Astrocyte (in vitro differentiated cells and primary cell): ENCODE results near the gene RPL7A. TPM values are rescaled to one million over a fixed set of nuclear protein-coding genes. Genes with fewer than 3 reads are reported as not detected.

Experiments used
- DNase-seq: peaks from one replicate; pipeline ENCODE4 v3.0.0-alpha.2; 2010; ENCODE audit warnings: low read depth
- FAIRE-seq: peaks from 2 replicates; lab custom pipeline; 2011; peaks lifted over from hg19 to GRCh38; lab: Jason Lieb, UNC
- H2AFZ ChIP-seq: 2 replicates; pipeline ENCODE4 v1.6.0; 2012; ENCODE audit warnings: low read depth, low read length, inconsistent platforms
- H3K27ac ChIP-seq: 2 replicates; pipeline ENCODE4 v1.5.1; 2011; ENCODE audit warnings: low read depth, low read length, inconsistent platforms
- H3K27me3 ChIP-seq: 2 replicates; pipeline ENCODE4 v1.6.0; 2011; ENCODE audit warnings: low read length, inconsistent platforms; ENCODE audit not compliant: insufficient read depth
- H3K36me3 ChIP-seq: 2 replicates; pipeline ENCODE4 v1.5.1; 2011; ENCODE audit warnings: low read length, inconsistent platforms; ENCODE audit not compliant: insufficient read depth
- H3K4me1 ChIP-seq: 2 replicates; pipeline ENCODE4 v1.5.1; 2011; ENCODE audit warnings: low read length, inconsistent platforms; ENCODE audit not compliant: insufficient read depth
- H3K4me2 ChIP-seq: 2 replicates; pipeline ENCODE4 v1.6.0; 2012; ENCODE audit warnings: low read length, inconsistent platforms
- H3K4me3 ChIP-seq: 2 replicates; pipeline ENCODE4 v1.5.1; 2011; ENCODE audit warnings: low read depth, mild to moderate bottlenecking, low read length, inconsistent platforms; ENCODE audit not compliant: insufficient read depth
- H3K79me2 ChIP-seq: 2 replicates; pipeline ENCODE4 v1.6.0; 2012; ENCODE audit warnings: mild to moderate bottlenecking, low read length, inconsistent platforms; ENCODE audit not compliant: insufficient read depth
- H3K9ac ChIP-seq: 2 replicates; pipeline ENCODE4 v1.6.0; 2012; ENCODE audit warnings: mild to moderate bottlenecking, low read length, inconsistent platforms
- H3K9me3 ChIP-seq: 2 replicates; pipeline ENCODE4 v1.5.1; 2012; ENCODE audit warnings: low read depth, mild to moderate bottlenecking, low read length, inconsistent platforms; ENCODE audit not compliant: insufficient read depth
- H4K20me1 ChIP-seq: 2 replicates; pipeline ENCODE4 v1.6.0; 2012; ENCODE audit warnings: low read length, inconsistent platforms; ENCODE audit not compliant: insufficient read depth
- H3K27ac Mint-ChIP-seq: one replicate; pipeline ENCODE4 v1.8.0; 2021; ENCODE audit warnings: mild to moderate bottlenecking, mixed read lengths; ENCODE audit not compliant: unreplicated experiment
- H3K27me3 Mint-ChIP-seq: one replicate; pipeline ENCODE4 v1.8.0; 2021; ENCODE audit warnings: low read depth, mixed read lengths; ENCODE audit not compliant: unreplicated experiment
- H3K36me3 Mint-ChIP-seq: one replicate; pipeline ENCODE4 v1.8.0; 2021; ENCODE audit warnings: low read depth, mixed read lengths; ENCODE audit not compliant: unreplicated experiment
- H3K4me1 Mint-ChIP-seq: one replicate; pipeline ENCODE4 v1.8.0; 2021; ENCODE audit warnings: low read depth, mixed read lengths; ENCODE audit not compliant: unreplicated experiment
- H3K4me3 Mint-ChIP-seq: one replicate; pipeline ENCODE4 v1.8.0; 2021; ENCODE audit warnings: mild to moderate bottlenecking, moderate library complexity, mixed read lengths; ENCODE audit not compliant: unreplicated experiment
- H3K9me3 Mint-ChIP-seq: one replicate; pipeline ENCODE4 v1.8.0; 2021; ENCODE audit warnings: mild to moderate bottlenecking, mixed read lengths; ENCODE audit not compliant: unreplicated experiment
- CTCF ChIP-seq: IDR thresholded peaks from 2 replicates; pipeline ENCODE4 v1.5.1; 2011; ENCODE audit warnings: low read depth, mild to moderate bottlenecking, inconsistent platforms, low read length, moderate library complexity; ENCODE audit not compliant: insufficient read depth
- EZH2 ChIP-seq: IDR thresholded peaks from 2 replicates; pipeline ENCODE4 v1.6.1; 2012; ENCODE audit warnings: mild to moderate bottlenecking, low read length, inconsistent platforms; ENCODE audit not compliant: insufficient read depth
- total RNA-seq: library from RNA; stranded (reverse); gene quantifications from 2 replicates; pipeline ENCODE4 v1.2.1, GENCODE V29; 2021

RPL7A gene
- total RNA-seq, 1 donor from 2014 or later, result 1,364 TPM

GRCh38 chr9:133382507-133383141, 34.6 kb downstream of the RPL7A start:
- H3K27me3 Mint-ChIP-seq, result peaks cover 8% of the 10 kb centered on the region
- H3K9me3 Mint-ChIP-seq, result peaks cover 1% of the 10 kb centered on the region
- TF ChIP-seq EZH2, result no peak
- TF ChIP-seq CTCF, result no peak

DNA sequence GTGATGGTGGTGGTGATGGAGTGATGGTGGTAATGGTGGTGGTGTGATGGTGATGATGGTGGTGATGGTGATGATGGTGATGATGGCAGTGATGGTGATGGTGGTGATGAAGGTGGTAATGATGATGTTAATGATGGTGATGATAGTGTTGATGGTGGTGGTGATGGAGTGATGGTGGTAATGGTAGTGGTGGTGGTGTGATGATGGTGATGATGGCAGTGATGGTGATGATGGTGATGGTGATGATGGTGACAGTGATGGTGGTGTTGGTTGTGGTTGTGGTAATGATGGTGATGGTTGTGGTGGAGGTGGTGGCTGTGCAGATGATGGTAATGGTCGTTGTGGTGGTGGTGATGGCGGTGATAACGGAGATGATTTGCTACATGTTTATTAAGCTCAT, 35.4 kb downstream of the RPL7A start:
- H4K20me1 ChIP-seq, result no peaks in the 10 kb centered on the region
- no peak overlapping the region for H3K4me2 ChIP-seq
- no peaks in the 10 kb centered on the region for H3K79me2 ChIP-seq
- H3K4me1 ChIP-seq, result no peaks in the 10 kb centered on the region
- Mint-ChIP-seq H3K36me3 (no peaks in the 10 kb centered on the region), H3K27me3 (peaks cover 14% of the 10 kb centered on the region), H3K9me3 (peaks cover 1% of the 10 kb centered on the region), H3K27ac (no peak overlapping the region), H3K4me3 (no peak overlapping the region), H3K4me1 (no peaks in the 10 kb centered on the region)
- H3K9ac ChIP-seq, result no peak overlapping the region
- DNase-seq (no peak), FAIRE-seq (no peak)
- H3K36me3 ChIP-seq, result no peaks in the 10 kb centered on the region
- TF ChIP-seq CTCF (no peak), EZH2 (no peak)
- H2AFZ ChIP-seq, result no peak overlapping the region
- H3K27ac ChIP-seq, result no peak overlapping the region
- H3K4me3 ChIP-seq, result no peak overlapping the region
- peaks cover 5% of the 10 kb centered on the region for H3K9me3 ChIP-seq
- H3K27me3 ChIP-seq, result no peaks in the 10 kb centered on the region

More at GRCh38 chr9:133382507-133383141, 34.6 kb downstream of the RPL7A start:
- no peak overlapping the region for H2AFZ ChIP-seq
- Mint-ChIP-seq H3K36me3 (no peaks in the 10 kb centered on the region), H3K27ac (no peak overlapping the region), H3K4me1 (no peaks in the 10 kb centered on the region), H3K4me3 (no peak overlapping the region)
- H3K4me2 ChIP-seq, result no peak overlapping the region
- H3K27ac ChIP-seq, result no peak overlapping the region
- FAIRE-seq (no peak), DNase-seq (no peak)
- no peaks in the 10 kb centered on the region for H3K79me2 ChIP-seq
- no peaks in the 10 kb centered on the region for H3K27me3 ChIP-seq
- no peaks in the 10 kb centered on the region for H4K20me1 ChIP-seq
- H3K4me3 ChIP-seq, result no peak overlapping the region
- no peaks in the 10 kb centered on the region for H3K36me3 ChIP-seq
- peaks cover 5% of the 10 kb centered on the region for H3K9me3 ChIP-seq
- no peaks in the 10 kb centered on the region for H3K4me1 ChIP-seq
- H3K9ac ChIP-seq, result no peak overlapping the region

- DNase-seq (no peak), FAIRE-seq (no peak)
- Histone ChIP-seq H3K36me3 (no peaks in the 10 kb centered on the region), H3K4me1 (no peaks in the 10 kb centered on the region), H3K9me3 (peaks cover 5% of the 10 kb centered on the region), H2AFZ (no peak overlapping the region), H3K79me2 (no peaks in the 10 kb centered on the region), H3K4me3 (no peak overlapping the region), H3K9ac (no peak overlapping the region), H4K20me1 (no peaks in the 10 kb centered on the region), H3K27ac (no peak overlapping the region), H3K27me3 (no peaks in the 10 kb centered on the region), H3K4me2 (no peak overlapping the region)
- Mint-ChIP-seq H3K27me3 (peaks cover 22% of the 10 kb centered on the region), H3K9me3 (peaks cover 1% of the 10 kb centered on the region), H3K36me3 (no peaks in the 10 kb centered on the region), H3K4me3 (no peak overlapping the region), H3K27ac (no peak overlapping the region), H3K4me1 (no peaks in the 10 kb centered on the region)
- no peak for TF ChIP-seq CTCF
- no peak for TF ChIP-seq EZH2
Observed at GRCh38 chr9:133384736-133385321, 36.8 kb downstream of the RPL7A start.
